Astrocyte of the cerebellum (primary cell): ENCODE data around the gene MAP2.

Experiments used
- DNase-seq: peaks from one replicate; pipeline ENCODE4 v3.0.0-alpha.2; 2011; ENCODE audit warnings: low read depth
- H3K4me3 ChIP-seq: 2 replicates; pipeline ENCODE4 v1.5.1; 2011; ENCODE audit warnings: mild to moderate bottlenecking, low read depth, low read length, moderate library complexity
- in situ Hi-C: cut with HindIII; loops from 2 replicates; pipeline ENCODE4 v1.10.0; 2017; ENCODE audit warnings: low sequenced_read_pairs
- TF ChIP-seq, protein P1 (sequence below): IDR thresholded peaks from 2 replicates; pipeline ENCODE4 v1.5.1; 2012; ENCODE audit warnings: low read length, low read depth, moderate library complexity, mild to moderate bottlenecking; ENCODE audit errors: missing control alignments

MAP2 gene

DNA sequence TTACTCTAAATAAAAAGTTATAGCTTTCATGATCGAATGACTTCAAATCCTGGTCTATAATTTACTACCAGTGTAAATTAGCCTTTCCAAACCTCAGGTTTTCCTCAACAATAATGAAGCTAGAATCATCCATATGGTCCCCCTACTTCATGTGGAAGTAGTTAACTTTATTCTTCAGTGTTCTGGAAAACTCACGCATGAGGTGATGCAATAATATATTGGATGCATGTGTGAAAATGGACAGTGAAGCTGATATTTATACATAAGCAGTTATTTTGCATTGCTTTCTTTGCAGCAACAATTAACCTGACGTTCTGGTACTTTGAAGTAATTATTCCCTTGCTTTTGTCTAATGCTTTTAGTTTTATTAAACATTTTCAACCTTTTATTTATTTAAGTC lies 329.2 kb downstream of the MAP2 start:
- no peak for DNase-seq
- no peak overlapping the region for H3K4me3 ChIP-seq
- TF ChIP-seq, protein P1, sequence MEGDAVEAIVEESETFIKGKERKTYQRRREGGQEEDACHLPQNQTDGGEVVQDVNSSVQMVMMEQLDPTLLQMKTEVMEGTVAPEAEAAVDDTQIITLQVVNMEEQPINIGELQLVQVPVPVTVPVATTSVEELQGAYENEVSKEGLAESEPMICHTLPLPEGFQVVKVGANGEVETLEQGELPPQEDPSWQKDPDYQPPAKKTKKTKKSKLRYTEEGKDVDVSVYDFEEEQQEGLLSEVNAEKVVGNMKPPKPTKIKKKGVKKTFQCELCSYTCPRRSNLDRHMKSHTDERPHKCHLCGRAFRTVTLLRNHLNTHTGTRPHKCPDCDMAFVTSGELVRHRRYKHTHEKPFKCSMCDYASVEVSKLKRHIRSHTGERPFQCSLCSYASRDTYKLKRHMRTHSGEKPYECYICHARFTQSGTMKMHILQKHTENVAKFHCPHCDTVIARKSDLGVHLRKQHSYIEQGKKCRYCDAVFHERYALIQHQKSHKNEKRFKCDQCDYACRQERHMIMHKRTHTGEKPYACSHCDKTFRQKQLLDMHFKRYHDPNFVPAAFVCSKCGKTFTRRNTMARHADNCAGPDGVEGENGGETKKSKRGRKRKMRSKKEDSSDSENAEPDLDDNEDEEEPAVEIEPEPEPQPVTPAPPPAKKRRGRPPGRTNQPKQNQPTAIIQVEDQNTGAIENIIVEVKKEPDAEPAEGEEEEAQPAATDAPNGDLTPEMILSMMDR = no peak
- in situ Hi-C loops = no loop called here

DNA sequence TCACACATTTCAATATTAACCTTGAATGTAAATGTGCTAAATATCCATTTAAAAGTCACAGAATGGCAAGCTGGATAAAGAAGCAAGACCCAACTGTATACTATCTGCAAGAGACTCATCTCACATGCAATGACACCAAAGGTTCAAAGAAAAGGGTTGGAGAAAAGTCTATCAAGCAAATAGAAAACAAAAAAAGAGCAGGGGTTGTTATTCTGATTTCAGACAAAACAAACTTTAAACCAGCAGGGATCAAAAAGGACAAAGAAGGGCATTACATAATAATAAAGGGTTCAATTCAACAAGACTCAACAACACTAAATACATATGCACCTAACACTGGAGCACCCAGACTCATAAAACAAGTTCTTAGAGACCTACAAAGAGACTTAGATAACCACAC lies 333.3 kb downstream of the MAP2 start:
- DNase-seq = no peak
- TF ChIP-seq, protein P1 = no peak
- no peak overlapping the region for H3K4me3 ChIP-seq
- in situ Hi-C loops = no loop called here

DNA sequence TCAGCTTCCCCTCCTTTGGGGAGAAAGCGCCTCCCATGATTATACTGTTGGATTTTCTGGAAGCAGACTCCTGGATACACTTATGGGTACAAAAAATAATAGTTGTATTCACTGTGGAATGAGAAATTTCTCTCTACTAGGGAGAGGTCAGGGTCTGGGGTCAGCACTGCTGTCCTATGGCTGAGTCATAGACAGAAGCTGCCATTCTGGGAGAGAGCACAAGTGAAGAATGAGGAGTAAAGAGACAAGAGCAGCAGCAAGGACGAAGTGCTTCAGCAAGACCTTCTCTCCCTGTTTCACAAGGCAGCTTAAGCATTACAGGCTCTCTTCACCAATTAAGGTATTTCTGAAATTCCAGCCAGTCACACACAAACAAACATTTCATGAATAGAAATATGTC lies 337.7 kb downstream of the MAP2 start:
- in situ Hi-C loops = no loop called here
- no peak overlapping the region for H3K4me3 ChIP-seq
- DNase-seq = no peak
- TF ChIP-seq, protein P1 = no peak

DNA sequence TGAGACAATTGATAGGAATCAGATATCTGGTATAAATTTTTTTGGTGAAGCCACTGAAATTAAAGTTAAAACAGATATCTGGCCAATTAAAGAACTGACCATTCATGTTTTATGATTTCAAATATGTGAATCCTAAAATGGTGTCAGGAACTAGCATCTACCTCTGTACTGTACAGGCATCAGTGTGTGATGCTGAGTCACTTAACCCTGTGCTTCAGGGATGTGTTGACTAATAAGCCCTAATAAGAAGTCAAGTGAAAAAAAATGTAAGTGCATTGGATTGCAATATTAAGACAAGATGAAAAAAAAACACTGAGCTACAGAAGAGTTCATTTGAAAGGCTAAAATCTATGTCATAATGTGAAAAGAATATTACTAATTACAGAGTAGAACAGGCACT lies 338.7 kb downstream of the MAP2 start:
- TF ChIP-seq, protein P1 = no peak
- in situ Hi-C loops = no loop called here
- no peak overlapping the region for H3K4me3 ChIP-seq
- DNase-seq = no peak

DNA sequence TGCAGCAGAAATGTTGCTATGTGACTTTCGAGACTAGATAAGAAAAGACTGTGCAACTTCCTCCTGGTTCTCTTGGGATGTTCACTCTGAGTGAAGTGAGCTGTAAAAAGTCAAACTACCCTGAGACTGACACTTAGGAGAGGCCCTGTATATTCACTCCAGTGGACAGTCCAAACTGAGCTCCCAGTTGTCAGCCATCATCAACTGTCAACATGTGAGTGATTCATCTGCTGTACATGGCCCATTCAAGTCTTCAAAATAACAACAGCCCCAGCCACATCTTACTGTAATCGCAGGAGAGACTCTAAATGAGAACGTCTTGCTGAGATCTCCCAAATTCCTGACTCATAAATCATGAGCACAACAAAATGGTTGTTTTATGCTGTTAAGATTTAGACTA lies 339.3 kb downstream of the MAP2 start:
- TF ChIP-seq, protein P1 = no peak

DNA sequence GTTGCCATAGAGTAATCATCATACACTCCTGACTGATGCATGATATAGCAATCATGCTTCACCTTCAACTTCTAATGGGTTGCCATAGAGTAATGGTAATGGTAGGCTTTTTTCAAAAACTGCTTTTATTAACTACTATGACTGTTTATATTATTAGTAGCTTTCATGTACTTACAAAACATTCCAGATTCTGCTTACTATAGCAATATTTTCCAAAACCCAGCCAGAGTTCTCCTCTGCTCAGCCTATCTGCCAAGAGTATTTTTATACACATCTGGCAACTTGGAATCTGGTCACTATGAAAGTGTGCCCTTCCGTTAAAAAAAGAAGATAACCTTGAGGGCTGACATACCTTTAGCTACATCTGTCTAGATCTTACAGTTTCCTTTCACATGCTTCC lies 342.8 kb downstream of the MAP2 start:
- TF ChIP-seq, protein P1 = no peak
- no peak for DNase-seq
- in situ Hi-C loops = no loop called here
- no peak overlapping the region for H3K4me3 ChIP-seq

More for the DNA sequence above, 339.3 kb downstream of the MAP2 start:
- DNase-seq = no peak
- in situ Hi-C loops = no loop called here
- no peak overlapping the region for H3K4me3 ChIP-seq

DNA sequence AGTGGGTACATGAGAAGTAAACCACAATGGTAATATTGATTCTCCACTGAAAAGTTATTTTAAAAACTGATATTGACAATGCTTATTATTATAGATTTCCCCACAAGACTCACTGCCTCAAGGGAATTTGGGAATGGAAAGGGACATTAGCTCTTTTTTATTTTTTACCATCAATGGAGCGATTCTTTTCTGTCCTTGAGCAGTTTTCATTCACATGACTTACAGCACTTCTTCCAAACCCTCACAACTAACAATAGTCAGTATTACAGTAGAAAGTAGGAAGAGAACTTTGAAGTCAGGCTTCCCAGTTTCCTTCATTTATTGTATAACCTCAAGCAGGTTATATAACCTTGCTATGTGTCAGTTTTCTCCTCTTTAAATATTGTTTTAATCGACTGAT lies 343.5 kb downstream of the MAP2 start:
- DNase-seq = no peak
- in situ Hi-C loops = no loop called here
- no peak overlapping the region for H3K4me3 ChIP-seq
- TF ChIP-seq, protein P1 = no peak
